ENCODE data around the gene DRP2. TPM values are rescaled to one million over a fixed set of nuclear protein-coding genes. Genes with fewer than 3 reads are reported as not detected.

DRP2 gene
- total RNA-seq, 3 donors from 2014 or later (not counting 1 experiment from before 2014, with no cell fraction given), result 0.07 TPM; not detected in 2

GRCh38 chrX:101263766-101264165, 44.2 kb downstream of the DRP2 start:
- Histone ChIP-seq H3K27me3 (ENCODE audit: control insufficient read depth, insufficient read depth, low read length) (no peaks in the 10 kb centered on the region), H3K27ac (ENCODE audit: low read length) (no peak overlapping the region), H3K36me3 (ENCODE audit: control insufficient read depth, insufficient read depth, low read length) (no peaks in the 10 kb centered on the region), H3K4me3 (ENCODE audit: low read length) (no peak overlapping the region), H3K9me3 (ENCODE audit: control insufficient read depth, insufficient read depth, low read length) (no peaks in the 10 kb centered on the region), H3K4me1 (ENCODE audit: control insufficient read depth, insufficient read depth, low read length) (no peaks in the 10 kb centered on the region)
- intact Hi-C loops (cut with micrococcal nuclease), result no loop called here
- H3K36me3 Mint-ChIP-seq, result no peaks in the 10 kb centered on the region
- no peak for ATAC-seq
- H3K9me3 Mint-ChIP-seq, result no peaks in the 10 kb centered on the region
- no peak overlapping the region for H3K27ac Mint-ChIP-seq
- WGBS (ENCODE audit: insufficient coverage), result 67% methylated on average over 1 of the region's 2 CpGs
- H3K4me3 Mint-ChIP-seq, result no peak overlapping the region
- no peak for DNase-seq
- peaks cover 0 to 6% of the 10 kb centered on the region in 2 donors for H3K27me3 Mint-ChIP-seq (ENCODE audit: low read depth in 2 of 2)
- no peak for TF ChIP-seq CTCF (IDR thresholded peaks at IDR 0.05)
- H3K4me1 Mint-ChIP-seq, result no peaks in the 10 kb centered on the region

- no peaks in the 10 kb centered on the region for H3K4me1 Mint-ChIP-seq
- 88% methylated on average over 4 of the region's 5 CpGs for WGBS (ENCODE audit: insufficient coverage)
Observed at GRCh38 chrX:101265869-101266428, 46.4 kb downstream of the DRP2 start.

GRCh38 chrX:101274198-101274597, 54.6 kb downstream of the DRP2 start:
- no peaks in the 10 kb centered on the region for H3K27me3 ChIP-seq (ENCODE audit: control insufficient read depth, insufficient read depth, low read length)
- no peaks in the 10 kb centered on the region for H3K36me3 ChIP-seq (ENCODE audit: control insufficient read depth, insufficient read depth, low read length)
- WGBS (ENCODE audit: insufficient coverage), result 98% methylated on average over 5 of the region's 6 CpGs
- H3K4me1 ChIP-seq (ENCODE audit: control insufficient read depth, insufficient read depth, low read length), result no peaks in the 10 kb centered on the region
- DNase-seq, result no peak
- Mint-ChIP-seq H3K27me3 (ENCODE audit: low read depth in 2 of 2) (peaks cover 0 to 7% of the 10 kb centered on the region in 2 donors), H3K9me3 (no peaks in the 10 kb centered on the region), H3K4me1 (no peaks in the 10 kb centered on the region), H3K36me3 (no peaks in the 10 kb centered on the region), H3K27ac (no peak overlapping the region), H3K4me3 (no peak overlapping the region)
- no peak overlapping the region for H3K4me3 ChIP-seq (ENCODE audit: low read length)
- no peak for TF ChIP-seq CTCF (IDR thresholded peaks at IDR 0.05)
- ATAC-seq, result no peak
- H3K27ac ChIP-seq (ENCODE audit: low read length), result no peak overlapping the region
- H3K9me3 ChIP-seq (ENCODE audit: control insufficient read depth, insufficient read depth, low read length), result no peaks in the 10 kb centered on the region
- intact Hi-C loops (cut with micrococcal nuclease), result no loop called here

More at GRCh38 chrX:101265869-101266428, 46.4 kb downstream of the DRP2 start:
- DNase-seq (no peak), ATAC-seq (no peak)
- TF ChIP-seq CTCF (IDR thresholded peaks at IDR 0.05), result no peak
- H3K27me3 Mint-ChIP-seq (ENCODE audit: low read depth in 2 of 2), result peaks cover 0 to 12% of the 10 kb centered on the region in 2 donors
- H3K27me3 ChIP-seq (ENCODE audit: control insufficient read depth, insufficient read depth, low read length), result no peaks in the 10 kb centered on the region
- no peaks in the 10 kb centered on the region for H3K9me3 ChIP-seq (ENCODE audit: control insufficient read depth, insufficient read depth, low read length)
- intact Hi-C loops (cut with micrococcal nuclease), result no loop called here
- no peak overlapping the region for H3K4me3 ChIP-seq (ENCODE audit: low read length)
- no peaks in the 10 kb centered on the region for H3K36me3 Mint-ChIP-seq
- H3K27ac ChIP-seq (ENCODE audit: low read length), result no peak overlapping the region
- H3K4me1 ChIP-seq (ENCODE audit: control insufficient read depth, insufficient read depth, low read length), result no peaks in the 10 kb centered on the region
- H3K4me3 Mint-ChIP-seq, result no peak overlapping the region
- no peaks in the 10 kb centered on the region for H3K36me3 ChIP-seq (ENCODE audit: control insufficient read depth, insufficient read depth, low read length)
- H3K27ac Mint-ChIP-seq, result no peak overlapping the region
- no peaks in the 10 kb centered on the region for H3K9me3 Mint-ChIP-seq

- no peaks in the 10 kb centered on the region for H3K4me1 ChIP-seq (ENCODE audit: control insufficient read depth, insufficient read depth, low read length)
- Mint-ChIP-seq H3K36me3 (no peaks in the 10 kb centered on the region), H3K27me3 (ENCODE audit: low read depth in 2 of 2) (no peaks in the 10 kb centered on the region), H3K4me1 (no peaks in the 10 kb centered on the region), H3K4me3 (no peak overlapping the region), H3K9me3 (no peaks in the 10 kb centered on the region), H3K27ac (no peak overlapping the region)
- 72% methylated on average over 2 of the region's 2 CpGs for WGBS (ENCODE audit: insufficient coverage)
- no peaks in the 10 kb centered on the region for H3K36me3 ChIP-seq (ENCODE audit: control insufficient read depth, insufficient read depth, low read length)
- no peak overlapping the region for H3K27ac ChIP-seq (ENCODE audit: low read length)
- TF ChIP-seq CTCF (IDR thresholded peaks at IDR 0.05), result no peak
- no peak overlapping the region for H3K4me3 ChIP-seq (ENCODE audit: low read length)
- DNase-seq (no peak), ATAC-seq (no peak)
- H3K27me3 ChIP-seq (ENCODE audit: control insufficient read depth, insufficient read depth, low read length), result no peaks in the 10 kb centered on the region
- intact Hi-C loops (cut with micrococcal nuclease), result no loop called here
- H3K9me3 ChIP-seq (ENCODE audit: control insufficient read depth, insufficient read depth, low read length), result no peaks in the 10 kb centered on the region
Observed at GRCh38 chrX:101276238-101276637, 56.7 kb downstream of the DRP2 start.
